Esophagus muscularis mucosa (tissue), 3 donors: ENCODE measurements around the gene XDH.

Experiments used
- CTCF ChIP-seq, 3 experiments: fragments of 200-600 bp in 2 of 3; fragments of 450-650 bp in 1 of 3; sonication (generic) in 2 of 3; IDR thresholded peaks; one replicate each; pipeline ENCODE4 v1.5.1; 2017 to 2019; ENCODE audit warnings: antibody characterized with exemption in 3 of 3, mild to moderate bottlenecking in 2 of 3, moderate library complexity in 1 of 3
- POLR2AphosphoS5 ChIP-seq, 2 donors: sonication (generic); formaldehyde crosslinking; IDR thresholded peaks; one replicate each; pipeline ENCODE4 v1.6.1; 2017; ENCODE audit warnings: antibody characterized with exemption in 2 of 2

GRCh38 chr2:31420936-31421335 is 6.4 kb upstream of the XDH start:
- TF ChIP-seq CTCF (IDR thresholded peaks at IDR 0.05) (no peak), POLR2AphosphoS5 (IDR thresholded peaks at IDR 0.05) (no peak)
